Hepatocyte (in vitro differentiated cells): Measurements from ENCODE around the gene AOPEP.

ENCODE experiments used
- CTCF ChIP-seq: fragments of 200-600 bp; sonication (generic); IDR thresholded peaks from 2 replicates; pipeline ENCODE4 v1.5.1; 2016; ENCODE audit warnings: antibody characterized with exemption, mild to moderate bottlenecking; ENCODE audit not compliant: poor library complexity
- EZH2 ChIP-seq: fragments of 200-600 bp; sonication (generic); IDR thresholded peaks from 2 replicates; pipeline ENCODE4 v1.6.1; 2016; ENCODE audit warnings: antibody characterized with exemption, mild to moderate bottlenecking, borderline replicate concordance
- EZH2phosphoT487 ChIP-seq: fragments of 200-600 bp; sonication (generic); IDR thresholded peaks from one replicate; pipeline ENCODE4 v1.6.1; 2018; ENCODE audit warnings: antibody characterized with exemption, mild to moderate bottlenecking, low read depth, moderate library complexity; ENCODE audit not compliant: unreplicated experiment, severe bottlenecking

DNA sequence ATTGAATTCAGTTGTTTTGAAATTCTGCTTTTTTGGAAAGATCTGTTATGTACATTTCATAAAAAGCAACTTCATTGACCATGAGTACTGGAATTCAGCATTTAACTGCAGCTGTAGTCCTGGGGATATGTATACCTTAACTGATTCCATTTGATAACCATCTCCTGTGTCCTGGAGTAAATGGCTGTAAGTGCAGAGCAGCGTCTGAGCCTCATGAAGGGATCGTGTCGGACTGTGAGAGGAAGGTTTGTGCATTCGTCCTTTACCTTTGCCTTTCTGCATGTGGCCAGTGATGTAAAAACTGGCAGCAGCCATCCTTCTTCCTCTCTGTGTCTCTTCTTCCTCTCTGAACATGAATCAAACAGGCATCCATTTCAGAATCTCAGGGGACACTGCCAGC, 303.8 kb downstream of the AOPEP start:
- TF ChIP-seq CTCF (no peak), EZH2phosphoT487 (no peak), EZH2 (no peak)
